Fibroblast of lung (primary cell): Measurements from ENCODE around the gene TLN1.

Experiments used
- EZH2 ChIP-seq: IDR thresholded peaks from 2 replicates; pipeline ENCODE4 v1.5.1; 2012; ENCODE audit warnings: low read length, control low read depth, mild to moderate bottlenecking; ENCODE audit errors: missing control alignments
- TF ChIP-seq, protein P1 (sequence below), 2 donors: IDR thresholded peaks in 1 of 2; conservative IDR thresholded peaks in 1 of 2; 1 replicate in 1 of 2; 2 replicates in 1 of 2; pipeline ENCODE4 v1.5.1; 2011 to 2012; ENCODE audit warnings: low read length in 2 of 2, control low read depth in 1 of 2, inconsistent platforms in 1 of 2, low read depth in 1 of 2, mild to moderate bottlenecking in 1 of 2

DNA sequence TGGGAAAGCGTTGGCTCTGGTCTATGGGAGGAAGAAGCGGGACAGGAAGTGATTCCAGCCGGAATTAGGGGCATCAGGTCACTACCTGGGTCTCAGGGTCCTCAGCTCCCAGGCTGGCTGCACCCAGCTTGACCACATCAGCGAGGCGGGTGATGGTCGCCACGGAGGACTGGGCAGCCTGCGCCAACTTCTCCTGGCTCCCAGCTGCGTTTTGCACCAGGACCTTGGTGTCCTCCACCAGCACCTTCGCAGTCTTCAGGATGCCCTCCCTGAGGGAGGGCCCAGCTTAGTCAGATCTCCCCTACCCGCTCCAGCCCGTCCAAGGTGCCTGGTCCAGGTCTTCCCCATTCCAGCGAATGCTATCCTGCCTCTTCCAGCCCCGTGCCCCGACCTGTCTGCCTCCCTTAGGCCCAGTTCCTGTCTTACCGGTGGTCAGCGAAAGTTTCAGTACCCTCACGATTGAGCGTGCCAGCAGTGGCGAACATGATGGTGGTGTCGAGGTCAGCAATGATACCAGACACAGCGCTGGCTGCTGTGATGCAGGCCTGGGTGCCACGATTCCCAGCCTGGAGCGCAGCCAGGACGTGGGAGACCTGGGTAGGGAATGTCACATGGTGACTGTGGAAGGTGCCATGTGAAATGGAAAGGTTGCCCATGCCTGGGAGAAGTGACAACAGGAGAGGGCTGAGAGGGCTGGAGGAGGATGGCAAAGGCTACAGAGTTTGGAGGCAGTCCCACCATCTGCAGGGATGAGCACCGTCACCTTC lies 27.9 kb downstream of the TLN1 start:
- TF ChIP-seq, protein P1, sequence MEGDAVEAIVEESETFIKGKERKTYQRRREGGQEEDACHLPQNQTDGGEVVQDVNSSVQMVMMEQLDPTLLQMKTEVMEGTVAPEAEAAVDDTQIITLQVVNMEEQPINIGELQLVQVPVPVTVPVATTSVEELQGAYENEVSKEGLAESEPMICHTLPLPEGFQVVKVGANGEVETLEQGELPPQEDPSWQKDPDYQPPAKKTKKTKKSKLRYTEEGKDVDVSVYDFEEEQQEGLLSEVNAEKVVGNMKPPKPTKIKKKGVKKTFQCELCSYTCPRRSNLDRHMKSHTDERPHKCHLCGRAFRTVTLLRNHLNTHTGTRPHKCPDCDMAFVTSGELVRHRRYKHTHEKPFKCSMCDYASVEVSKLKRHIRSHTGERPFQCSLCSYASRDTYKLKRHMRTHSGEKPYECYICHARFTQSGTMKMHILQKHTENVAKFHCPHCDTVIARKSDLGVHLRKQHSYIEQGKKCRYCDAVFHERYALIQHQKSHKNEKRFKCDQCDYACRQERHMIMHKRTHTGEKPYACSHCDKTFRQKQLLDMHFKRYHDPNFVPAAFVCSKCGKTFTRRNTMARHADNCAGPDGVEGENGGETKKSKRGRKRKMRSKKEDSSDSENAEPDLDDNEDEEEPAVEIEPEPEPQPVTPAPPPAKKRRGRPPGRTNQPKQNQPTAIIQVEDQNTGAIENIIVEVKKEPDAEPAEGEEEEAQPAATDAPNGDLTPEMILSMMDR (conservative IDR thresholded peaks at IDR 0.05 in 1 of 2, IDR thresholded peaks at IDR 0.05 in 1 of 2; ENCODE audit: low read depth in 1 of 2, low read length in 2 of 2), result no peak
- no peak for TF ChIP-seq EZH2
